Pancreas (tissue), 10 donors: ENCODE measurements around the gene OSMR. TPM values are rescaled to one million over a fixed set of nuclear protein-coding genes. Genes with fewer than 3 reads are reported as not detected.

ENCODE experiments used
- ATAC-seq, 4 donors: fragments of 200-7000 bp; cut with Tn5 transposase; one replicate each; pipeline versions ENCODE4 v1.8.0 to v1.9.1; 2020; ENCODE audit warnings: mild to moderate bottlenecking in 4 of 4, moderate library complexity in 4 of 4
- DNase-seq, 6 donors: peaks; one replicate each; pipeline ENCODE4 v3.0.0-alpha.2; 2020
- FAIRE-seq: peaks from 2 replicates; lab custom pipeline; 2012; peaks lifted over from hg19 to GRCh38; lab: Jason Lieb, UNC
- H3K27ac ChIP-seq, 4 donors: fragments of 200-600 bp; sonication (generic); 1 replicate in 3 of 4; 2 replicates in 1 of 4; pipeline versions ENCODE4 v1.5.0 to v1.8.0; 2020
- H3K27me3 ChIP-seq, 4 donors: fragments of 200-600 bp; one replicate each; pipeline ENCODE4 v1.8.0; 2021
- H3K36me3 ChIP-seq, 3 donors: fragments of 200-600 bp; sonication (generic) in 1 of 3; one replicate each; pipeline versions ENCODE4 v1.5.0 to v1.8.0; 2020 to 2021
- H3K4me1 ChIP-seq, 3 donors: fragments of 200-600 bp; one replicate each; pipeline ENCODE4 v1.8.0; 2021
- H3K4me3 ChIP-seq, 4 donors: fragments of 200-600 bp; sonication (generic) in 2 of 4; one replicate each; pipeline versions ENCODE4 v1.5.0 to v1.8.0; 2020 to 2021
- H3K9me3 ChIP-seq, 4 donors: fragments of 200-600 bp; one replicate each; pipeline ENCODE4 v1.8.0; 2021
- WGBS, 2 donors: extraction: QIAGEN DNeasy Blood & Tissue Kit; methylation state at CpG; one replicate each; pipeline ENCODE4 v1.1.7; 2013; 5-methylcytosine and 5-hydroxymethylcytosine counted together
- intact Hi-C, 3 donors: fragments of 100-400 bp; cut with DNase I; formaldehyde crosslinking; loops; one replicate each; pipeline versions ENCODE4 v1.11.1 to v1.14.2; 2022
- polyA plus RNA-seq, 2 donors: library from polyadenylated mRNA; stranded (reverse); fragments of 200-250 nt; gene quantifications; one replicate each; pipeline ENCODE4 v1.2.3, GENCODE V29; 2013
- total RNA-seq, 6 donors: library from RNA; stranded (reverse); fragmentation: NEBNext Ultra II Directional in 4 of 6; extraction: Animal tissue kit (Norgen Biotek cat#: 25700) in 4 of 6; gene quantifications; one replicate each; pipeline versions ENCODE4 v1.2.1 to v1.2.4, GENCODE V29; 2021 to 2023
- TF ChIP-seq, protein P1 (sequence below), 4 donors: fragments of 200-600 bp; sonication (generic) in 3 of 4; IDR thresholded peaks; one replicate each; pipeline versions ENCODE4 v1.5.0 to v1.8.0; 2021; ENCODE audit warnings: antibody characterized with exemption in 4 of 4
- donor health status: healthy with polysubstance abuse.
- donor health status: DM: no; HTN: no; CAD: no; lungs with moderate emphysema.
- donor health status: DM: no; HTN: no; CAD: no.
- donor health status: control.
- donor health status: control.
- donor health status: Bipolar disorder and iron deficiency.
- donor health status: DM: yes; HTN: yes; CAD: no.
- donor health status: DM: no; HTN: no; CAD: no.
- donor health status: DM: no; HTN: no; CAD: no.
- donor health status: DM: yes; HTN: yes; CAD: no.

The OSMR gene
- total and polyA plus RNA-seq, 8 donors, result 5.5 to 29.0 (median 9.1) TPM

DNA sequence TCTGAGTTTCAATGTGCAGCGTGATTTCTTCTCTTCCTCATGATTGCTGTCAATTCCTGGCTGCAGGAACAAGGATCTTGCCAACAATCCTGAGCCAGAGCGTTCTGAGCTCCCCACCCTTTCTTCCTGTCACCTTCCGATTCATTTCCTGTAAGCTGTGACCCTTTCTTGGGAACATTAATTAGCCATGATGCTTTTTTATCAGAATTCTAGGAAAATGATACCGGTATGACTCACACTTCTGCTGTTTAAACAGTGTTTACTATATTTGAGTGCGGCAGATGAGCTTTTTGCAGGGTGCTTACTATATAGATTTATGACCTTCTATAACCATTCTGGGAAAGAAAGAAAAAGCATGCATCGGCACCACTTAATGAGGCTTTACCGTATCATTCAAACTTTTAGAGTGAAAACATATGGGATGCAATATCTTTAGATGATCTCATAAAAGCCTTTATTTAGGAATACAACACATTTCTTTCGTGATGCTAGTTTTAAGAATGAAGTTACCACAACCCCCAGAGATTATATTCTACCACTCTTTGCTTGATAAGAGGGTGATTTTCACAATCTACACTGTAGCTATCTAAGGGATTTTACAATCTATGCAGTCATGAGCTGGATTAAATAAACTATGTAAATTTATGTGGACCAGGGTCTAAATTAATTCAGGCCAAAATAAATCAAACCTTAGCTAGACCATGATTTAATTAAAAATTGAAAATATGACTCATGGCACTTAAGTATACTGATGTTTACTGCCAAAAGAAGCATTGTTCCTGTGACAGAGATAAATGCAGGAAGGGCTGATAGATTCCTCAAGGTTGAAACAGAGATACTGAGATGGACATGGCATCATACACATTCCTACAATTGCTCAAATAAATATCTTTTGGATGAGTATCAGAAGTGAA is 38.0 kb upstream of the OSMR start:
- no peaks in the 10 kb centered on the region for H3K9me3 ChIP-seq
- DNase-seq (no peak), ATAC-seq (no peak), FAIRE-seq (no peak)
- intact Hi-C loops, result loop anchor here (5.0 to 10.0 kb wide), 3 partner anchors 363 to 373 kb away; no protein-coding TSS in a partner anchor
- no peaks in the 10 kb centered on the region for H3K4me1 ChIP-seq
- no peaks in the 10 kb centered on the region for H3K36me3 ChIP-seq
- H3K4me3 ChIP-seq, result no peak overlapping the region
- H3K27me3 ChIP-seq, result no peaks in the 10 kb centered on the region
- TF ChIP-seq, protein P1, sequence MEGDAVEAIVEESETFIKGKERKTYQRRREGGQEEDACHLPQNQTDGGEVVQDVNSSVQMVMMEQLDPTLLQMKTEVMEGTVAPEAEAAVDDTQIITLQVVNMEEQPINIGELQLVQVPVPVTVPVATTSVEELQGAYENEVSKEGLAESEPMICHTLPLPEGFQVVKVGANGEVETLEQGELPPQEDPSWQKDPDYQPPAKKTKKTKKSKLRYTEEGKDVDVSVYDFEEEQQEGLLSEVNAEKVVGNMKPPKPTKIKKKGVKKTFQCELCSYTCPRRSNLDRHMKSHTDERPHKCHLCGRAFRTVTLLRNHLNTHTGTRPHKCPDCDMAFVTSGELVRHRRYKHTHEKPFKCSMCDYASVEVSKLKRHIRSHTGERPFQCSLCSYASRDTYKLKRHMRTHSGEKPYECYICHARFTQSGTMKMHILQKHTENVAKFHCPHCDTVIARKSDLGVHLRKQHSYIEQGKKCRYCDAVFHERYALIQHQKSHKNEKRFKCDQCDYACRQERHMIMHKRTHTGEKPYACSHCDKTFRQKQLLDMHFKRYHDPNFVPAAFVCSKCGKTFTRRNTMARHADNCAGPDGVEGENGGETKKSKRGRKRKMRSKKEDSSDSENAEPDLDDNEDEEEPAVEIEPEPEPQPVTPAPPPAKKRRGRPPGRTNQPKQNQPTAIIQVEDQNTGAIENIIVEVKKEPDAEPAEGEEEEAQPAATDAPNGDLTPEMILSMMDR (IDR thresholded peaks at IDR 0.05), result no peak
- 55 to 61% methylated on average over 8 of the region's 8 CpGs for WGBS, 2 donors
- no peak overlapping the region for H3K27ac ChIP-seq

DNA sequence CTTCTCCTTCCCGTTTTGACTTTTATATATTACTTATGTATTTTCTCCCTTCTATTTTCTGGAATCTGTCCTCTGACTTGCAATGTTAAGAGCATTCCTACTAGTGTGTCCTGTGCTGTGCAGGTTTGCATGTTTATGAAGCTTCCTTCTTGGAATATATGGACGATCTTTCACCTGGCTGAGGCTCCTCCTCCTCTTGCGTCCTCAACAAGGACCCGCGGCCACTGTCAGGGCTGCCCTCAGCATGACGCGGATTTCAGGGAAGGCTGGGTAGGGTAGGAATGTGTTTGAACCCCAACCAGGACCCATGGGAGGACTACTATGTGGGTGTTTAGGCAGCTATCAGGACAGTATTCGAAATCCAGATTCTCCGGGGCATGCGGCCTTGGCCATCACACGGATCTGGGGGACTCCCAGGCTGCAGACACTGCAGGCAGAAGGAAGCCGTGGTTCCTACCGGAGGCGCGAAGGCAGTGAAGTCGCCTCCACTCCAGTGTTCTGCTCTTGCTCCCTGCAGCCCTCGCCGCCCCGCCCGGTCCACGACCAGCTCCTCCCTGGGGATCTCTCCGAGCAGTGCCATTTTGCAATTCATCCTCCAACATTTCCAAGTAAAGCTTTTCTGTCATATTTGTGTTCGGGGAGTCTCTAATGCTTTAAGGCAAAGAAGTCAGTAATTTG is 37.0 kb upstream of the OSMR start:
- no peaks in the 10 kb centered on the region for H3K9me3 ChIP-seq
- intact Hi-C loops, result loop anchor here (5.0 to 10.0 kb wide), 3 partner anchors 364 to 374 kb away; no protein-coding TSS in a partner anchor
- no peaks in the 10 kb centered on the region for H3K4me1 ChIP-seq
- TF ChIP-seq, protein P1 (IDR thresholded peaks at IDR 0.05), result no peak
- no peak for FAIRE-seq
- peak in 1 of 4 donors; percentile 19 for ATAC-seq
- H3K27ac ChIP-seq, result no peak overlapping the region
- no peak for DNase-seq
- no peaks in the 10 kb centered on the region for H3K27me3 ChIP-seq
- no peaks in the 10 kb centered on the region for H3K36me3 ChIP-seq
- WGBS, 2 donors, result 83 to 87% methylated on average over 23 of the region's 23 CpGs
- H3K4me3 ChIP-seq, result no peak overlapping the region

DNA sequence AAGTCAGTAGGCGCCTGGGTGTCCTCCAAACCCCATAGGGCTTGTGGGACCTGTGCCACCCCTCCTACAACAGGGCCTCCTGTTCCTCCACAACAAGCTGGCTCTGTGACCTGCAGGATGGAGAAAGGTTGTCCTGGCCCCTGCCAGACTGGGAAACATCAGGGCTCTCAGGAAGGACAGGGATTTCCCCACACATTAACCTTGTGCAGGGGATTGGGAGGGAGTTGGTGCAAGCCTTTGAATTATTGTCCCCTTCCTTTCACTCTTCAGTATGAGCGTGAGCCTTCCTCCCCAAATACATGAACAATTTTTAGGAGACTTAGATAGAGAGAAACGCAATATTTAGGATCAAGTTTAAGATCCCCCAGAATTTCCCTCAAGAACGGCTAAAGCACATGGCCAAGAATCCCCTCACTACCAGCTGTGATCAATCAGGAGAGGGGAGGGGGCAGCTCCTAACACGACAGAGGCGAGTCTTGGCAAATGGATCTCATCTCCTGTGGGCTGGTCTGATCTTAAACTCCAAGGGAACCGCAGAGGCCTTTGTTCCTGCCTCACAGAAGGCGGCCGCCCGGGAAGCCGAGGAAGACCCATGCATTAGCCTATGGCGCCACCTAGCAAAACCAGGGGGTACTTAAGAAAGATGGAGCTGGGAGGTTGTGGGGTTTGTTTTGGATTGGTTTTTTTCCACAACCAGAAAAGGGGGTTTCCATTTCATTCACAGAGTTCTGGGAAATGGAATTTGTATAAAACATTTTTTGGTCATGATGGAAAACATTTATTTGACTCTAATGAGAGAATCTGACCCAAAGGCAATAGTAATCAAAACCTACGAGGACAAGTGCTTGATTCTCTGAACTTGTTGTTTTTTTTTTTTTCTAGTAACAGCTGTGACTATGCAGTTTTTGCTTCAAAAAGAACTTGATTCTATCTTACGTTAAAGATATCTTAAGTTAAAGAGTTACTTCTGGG is 36.1 kb upstream of the OSMR start:
- no peak overlapping the region for H3K4me3 ChIP-seq
- 25 to 26% methylated on average over 14 of the region's 14 CpGs for WGBS, 2 donors
- H3K9me3 ChIP-seq, result no peaks in the 10 kb centered on the region
- ATAC-seq (peak; percentile 84 to 98 (median 98)), DNase-seq (peak; percentile 49 to 82 (median 72)), FAIRE-seq (no peak)
- H3K4me1 ChIP-seq, result no peaks in the 10 kb centered on the region
- TF ChIP-seq, protein P1 (IDR thresholded peaks at IDR 0.05), result peak; percentile 37 to 75 (median 64)
- H3K36me3 ChIP-seq, result no peaks in the 10 kb centered on the region
- no peak overlapping the region for H3K27ac ChIP-seq
- intact Hi-C loops, result loop anchor here (5.0 to 10.0 kb wide), 3 partner anchors 365 to 375 kb away; no protein-coding TSS in a partner anchor
- no peaks in the 10 kb centered on the region for H3K27me3 ChIP-seq

DNA sequence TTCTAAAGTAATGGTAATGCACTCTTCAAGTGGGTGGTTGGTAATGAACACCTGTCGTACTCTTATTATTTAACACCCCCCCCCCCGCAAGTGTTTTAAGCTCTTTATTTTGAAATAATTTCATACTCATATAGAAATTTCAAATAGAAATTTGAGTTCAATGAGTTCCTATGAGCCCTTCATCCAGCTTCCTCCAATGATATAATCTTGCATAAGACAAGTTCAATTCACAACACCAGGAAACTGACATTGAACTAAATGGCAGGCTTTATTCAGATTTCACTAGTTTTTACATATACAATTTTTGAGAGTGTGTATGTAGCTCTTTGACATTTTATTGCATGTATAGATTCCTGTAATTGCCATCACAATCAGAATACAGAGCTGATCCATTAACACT is 30.9 kb upstream of the OSMR start:
- WGBS, 2 donors, result 92 to 94% methylated on average over 2 of the region's 2 CpGs
- ATAC-seq, result no peak
- no peak overlapping the region for H3K27ac ChIP-seq
- TF ChIP-seq, protein P1 (IDR thresholded peaks at IDR 0.05), result no peak
- H3K4me3 ChIP-seq, result no peak overlapping the region
- H3K27me3 ChIP-seq, result no peaks in the 10 kb centered on the region
- intact Hi-C loops, result no loop called here
- no peaks in the 10 kb centered on the region for H3K36me3 ChIP-seq
- no peaks in the 10 kb centered on the region for H3K4me1 ChIP-seq
- DNase-seq, result no peak
- FAIRE-seq, result no peak
- H3K9me3 ChIP-seq, result no peaks in the 10 kb centered on the region
